GM18499 (cell line): ENCODE measurements around the gene PRDM12.
"Not testable (repeated sequence)": the region's sequence is repeated elsewhere in the genome, so short reads cannot be mapped to it uniquely, and the experiment has no call there.

Experiments
- ATAC-seq: cut with Tn5 transposase; IDR thresholded peaks from one replicate; pipeline ENCODE4 v1.9.1; 2021; ENCODE audit warnings: moderate number of reproducible peaks; ENCODE audit not compliant: insufficient read depth, unreplicated experiment

Gene PRDM12

DNA sequence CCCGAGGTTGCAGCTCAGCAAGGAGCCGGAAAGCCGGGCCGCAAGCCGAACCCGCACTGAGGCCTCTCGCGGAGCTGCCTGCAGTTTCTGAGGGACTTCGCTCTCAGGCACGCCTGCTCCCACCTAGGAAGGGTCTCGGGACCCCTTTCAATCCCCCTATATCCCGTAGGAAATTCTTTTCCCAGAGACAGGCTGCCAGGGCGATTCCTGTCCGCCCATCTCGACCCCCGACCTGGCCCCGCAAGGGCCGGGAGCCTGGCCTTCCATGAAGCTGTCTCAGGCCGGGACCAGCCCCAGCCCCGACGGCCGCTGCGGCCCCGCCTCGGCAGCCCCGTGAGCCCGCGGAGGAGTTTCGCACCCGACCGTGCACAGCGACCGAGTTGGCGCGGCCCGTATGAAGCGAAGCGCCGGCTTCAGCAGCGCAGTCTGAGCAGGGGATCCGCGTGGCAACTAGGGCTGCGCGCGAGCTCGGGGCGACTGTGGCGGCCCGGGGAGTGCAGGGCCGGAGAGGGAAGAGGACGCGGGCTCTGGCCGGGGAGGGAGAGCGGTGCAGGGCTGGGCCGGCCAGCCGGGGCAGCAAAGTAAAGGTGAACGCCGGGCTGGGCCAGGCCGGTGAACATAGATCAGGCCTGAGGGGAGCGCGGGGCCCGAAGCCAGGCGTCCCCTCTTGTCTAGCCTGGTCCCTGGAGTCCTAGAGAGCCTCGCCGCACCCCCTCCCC lies 977 bp upstream of the PRDM12 start:
- no peak for ATAC-seq

- ATAC-seq = no peak
Observed at GRCh38 chr9:130663977-130664250, 480 bp upstream of the PRDM12 start.

- no peak for ATAC-seq
Observed at GRCh38 chr9:130665029-130665430, 636 bp downstream of the PRDM12 start.

- no peak for ATAC-seq
Observed at GRCh38 chr9:130665431-130666392, 1.3 kb downstream of the PRDM12 start.

- no peak for ATAC-seq
Observed at GRCh38 chr9:130666393-130667119, 2.2 kb downstream of the PRDM12 start.

DNA sequence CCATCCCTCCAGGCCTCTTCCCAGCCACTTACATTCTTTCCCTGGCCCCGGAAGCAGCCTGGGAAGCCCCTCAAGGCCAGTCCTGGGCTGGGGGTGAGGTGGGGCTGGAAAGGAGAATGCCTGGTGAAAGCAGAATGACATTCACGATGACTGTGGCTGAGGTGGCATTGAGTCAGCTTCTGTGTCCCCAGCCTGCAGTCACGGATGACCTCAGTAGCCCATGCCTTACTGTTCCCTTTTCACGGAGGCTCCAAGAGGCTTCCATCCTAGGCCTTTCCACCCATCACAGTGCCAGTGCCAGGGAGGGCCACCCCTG lies 2.7 kb downstream of the PRDM12 start:
- no peak for ATAC-seq

- ATAC-seq = no peak
Observed at GRCh38 chr9:130668196-130668595, 3.8 kb downstream of the PRDM12 start.

- ATAC-seq = no peak
Observed at GRCh38 chr9:130668659-130669058, 4.3 kb downstream of the PRDM12 start.

- ATAC-seq = no peak
Observed at GRCh38 chr9:130669965-130670364, 5.6 kb downstream of the PRDM12 start.

GRCh38 chr9:130670644-130671043 lies 6.2 kb downstream of the PRDM12 start:
- no peak for ATAC-seq

DNA sequence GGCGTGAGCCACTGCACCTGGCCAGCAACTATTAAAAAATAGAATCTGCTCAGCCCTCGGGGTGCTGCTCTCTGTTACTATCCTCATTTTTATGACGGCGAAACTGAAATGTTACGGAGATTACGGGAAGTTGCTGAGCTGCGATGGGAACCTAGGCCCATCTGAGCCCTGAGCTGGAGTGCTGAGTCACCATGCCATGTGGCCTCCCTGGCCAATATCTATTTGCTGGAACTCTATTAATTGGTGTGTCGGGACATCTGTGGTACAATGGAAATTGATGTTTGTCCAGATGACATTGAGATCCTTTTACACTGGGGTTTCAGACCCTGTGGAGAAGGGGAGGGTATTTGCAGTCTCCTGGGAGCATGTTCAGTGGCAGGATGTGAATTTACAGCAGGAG lies 8.1 kb downstream of the PRDM12 start:
- ATAC-seq = no peak

DNA sequence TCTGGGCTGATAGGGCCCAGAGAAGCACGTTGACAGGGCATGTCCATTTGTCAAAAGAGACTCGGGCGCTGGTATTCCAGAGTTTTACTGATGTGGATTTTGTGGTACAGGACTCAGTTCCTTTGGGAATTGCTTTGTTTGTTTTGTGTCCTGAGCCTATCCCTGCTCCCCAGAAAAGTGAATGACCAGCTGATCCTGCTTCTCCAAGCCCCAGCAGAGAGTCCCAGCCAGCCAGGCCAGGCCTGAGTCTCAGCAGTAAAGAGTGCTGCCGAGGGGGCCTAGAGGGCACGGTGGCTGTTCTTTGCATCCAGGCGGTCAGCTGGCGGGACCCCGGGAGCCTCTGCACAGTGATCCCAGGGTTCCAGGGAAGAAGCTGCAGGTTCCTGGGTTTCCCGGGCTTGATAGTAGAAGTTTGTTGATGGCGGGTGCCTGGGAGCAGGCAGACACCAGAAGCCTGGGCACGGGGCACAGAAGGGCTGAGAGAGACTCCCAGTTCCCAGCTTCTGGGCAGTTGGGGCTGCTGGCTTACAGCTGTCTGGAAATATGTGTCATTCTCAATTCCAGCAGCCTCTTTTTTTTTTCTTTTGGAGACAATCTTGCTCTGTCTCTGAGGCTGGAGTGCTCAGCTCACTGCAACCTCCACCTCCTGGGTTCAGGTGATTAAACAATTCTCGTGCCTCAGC lies 8.7 kb downstream of the PRDM12 start:
- ATAC-seq = no peak

- no peak for ATAC-seq
Observed at GRCh38 chr9:130675396-130675795, 11.0 kb downstream of the PRDM12 start.

DNA sequence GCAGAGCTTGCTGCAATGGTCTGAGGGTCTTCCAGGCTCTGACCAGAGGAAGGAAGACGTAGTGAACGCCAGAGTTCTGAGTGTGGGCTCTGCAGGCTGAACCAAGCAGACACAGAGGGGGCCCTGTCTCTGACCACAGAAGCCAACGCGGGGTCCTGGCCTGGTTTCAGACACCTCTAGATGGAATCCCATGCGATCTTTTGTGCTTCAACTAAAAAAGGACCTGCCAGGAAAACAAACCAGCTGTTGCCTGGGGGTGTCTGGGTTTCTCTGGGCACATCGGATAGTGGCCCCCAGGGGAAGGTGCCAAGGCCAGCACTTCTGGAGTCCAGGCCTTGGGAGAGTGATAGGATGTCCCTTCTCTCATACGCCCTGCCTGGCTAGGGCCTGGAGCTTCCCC lies 12.9 kb downstream of the PRDM12 start:
- ATAC-seq = no peak

- no peak for ATAC-seq
Observed at GRCh38 chr9:130680836-130681768, 16.7 kb downstream of the PRDM12 start.

DNA sequence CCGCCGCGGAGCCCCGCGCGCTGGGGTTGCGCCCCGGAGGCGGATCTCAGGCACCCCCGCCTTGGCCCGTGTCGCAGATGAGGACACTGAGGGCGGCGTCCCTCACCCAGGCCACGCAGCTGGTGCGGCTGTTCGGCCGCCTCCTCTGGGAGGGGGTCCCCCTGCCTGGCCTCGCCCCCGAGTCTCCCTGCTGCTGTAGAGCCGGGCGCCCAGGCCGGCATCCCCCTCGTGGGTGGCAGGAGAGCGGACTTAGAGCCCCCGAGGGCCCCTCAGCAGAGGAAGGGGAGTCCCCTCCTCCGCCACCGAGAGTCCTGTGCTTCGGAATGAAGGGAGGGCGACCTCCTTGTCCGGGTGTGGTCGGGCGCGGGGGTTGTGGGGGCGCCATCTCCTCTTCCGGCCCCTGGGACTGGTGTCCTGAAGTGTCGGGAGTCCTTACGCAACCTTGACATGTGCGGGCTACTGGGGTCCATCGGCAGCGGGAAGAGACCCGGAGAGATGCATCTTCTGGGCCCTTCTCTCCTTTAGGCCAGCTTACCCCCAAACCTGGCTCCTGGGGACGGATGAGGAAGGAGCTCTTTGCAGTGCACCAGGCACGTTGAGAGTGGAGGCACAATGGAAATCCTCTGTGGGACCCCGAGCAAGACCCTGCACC lies 17.5 kb downstream of the PRDM12 start:
- ATAC-seq = no peak

DNA sequence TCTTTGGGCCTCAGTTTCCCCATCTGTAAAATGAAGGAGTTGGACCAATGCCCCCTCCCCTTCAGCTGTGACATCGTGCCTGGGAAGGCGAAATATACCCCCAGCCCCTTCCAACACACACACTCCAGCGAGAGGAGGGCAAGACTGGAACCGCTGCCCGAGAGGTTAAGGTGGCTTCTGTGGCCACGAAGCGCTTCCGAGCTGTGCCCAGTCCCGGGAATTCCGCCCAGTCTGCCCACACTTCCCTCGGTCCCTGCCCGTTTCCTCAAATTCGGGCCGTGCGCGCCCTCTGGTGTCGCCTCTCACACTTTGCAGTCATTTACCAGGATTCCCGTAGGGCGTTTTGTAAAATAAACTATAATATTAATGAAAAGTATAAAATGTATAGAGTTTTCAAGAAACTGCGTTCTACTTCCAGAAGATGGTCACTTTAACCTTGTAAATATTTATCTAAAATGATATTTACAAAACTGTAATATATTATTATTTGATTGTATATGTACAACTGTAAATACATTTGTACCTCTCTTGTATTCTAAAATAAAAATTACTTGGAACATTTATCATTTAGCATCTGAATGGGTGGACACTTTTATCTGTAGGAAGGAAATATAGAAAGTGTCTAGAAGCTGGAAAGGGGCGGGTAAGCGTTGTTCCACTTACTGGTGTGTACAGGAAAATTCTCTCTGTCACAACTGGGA lies 18.2 kb downstream of the PRDM12 start:
- no peak for ATAC-seq

DNA sequence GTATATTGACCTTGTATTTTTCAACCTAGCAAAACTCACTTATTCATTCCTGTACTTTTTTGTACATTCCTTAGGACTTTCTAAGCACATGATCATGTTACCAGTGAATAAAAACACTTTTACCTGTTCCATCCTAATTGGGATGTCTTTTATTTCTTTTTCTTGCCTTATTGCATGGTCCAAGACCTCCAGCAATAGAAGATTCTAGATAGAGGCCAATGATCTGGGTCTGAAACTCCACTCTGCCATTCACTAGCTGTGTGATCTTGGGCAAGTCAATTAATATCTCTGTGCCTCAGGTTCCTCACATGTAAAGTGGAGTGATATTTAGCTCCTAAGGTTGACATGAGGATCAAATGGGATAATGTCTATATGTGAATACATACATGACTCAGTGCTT lies 20.7 kb downstream of the PRDM12 start:
- ATAC-seq = no peak

DNA sequence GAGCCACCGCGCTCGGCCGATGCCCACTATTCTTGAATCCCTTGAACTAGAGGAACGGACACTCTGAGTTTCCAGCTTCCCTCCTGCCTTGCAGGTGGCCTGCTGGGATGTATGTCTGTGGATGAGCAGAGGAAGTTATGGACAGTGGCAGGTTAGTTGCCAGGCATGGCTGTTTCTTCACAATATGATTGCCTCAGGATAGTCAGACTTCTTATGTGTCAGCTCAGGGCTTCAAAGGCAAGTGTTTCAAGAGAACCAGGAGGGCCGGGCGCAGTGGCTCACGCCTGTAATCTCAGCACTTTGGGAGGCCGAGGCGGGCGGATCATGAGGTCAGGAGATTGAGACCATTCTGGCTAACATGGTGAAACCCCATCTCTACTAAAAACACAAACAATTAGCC lies 21.6 kb downstream of the PRDM12 start:
- ATAC-seq = not testable (repeated sequence)
